HG03378 (cell line): ENCODE measurements around the gene RAP2C.
"Not testable (repeated sequence)": the region's sequence is repeated elsewhere in the genome, so short reads cannot be mapped to it uniquely, and the experiment has no call there.

Experiments used
- ATAC-seq: cut with Tn5 transposase; IDR thresholded peaks from one replicate; pipeline ENCODE4 v1.9.1; 2021; ENCODE audit warnings: mild to moderate bottlenecking, moderate library complexity; ENCODE audit not compliant: unreplicated experiment

RAP2C gene

DNA sequence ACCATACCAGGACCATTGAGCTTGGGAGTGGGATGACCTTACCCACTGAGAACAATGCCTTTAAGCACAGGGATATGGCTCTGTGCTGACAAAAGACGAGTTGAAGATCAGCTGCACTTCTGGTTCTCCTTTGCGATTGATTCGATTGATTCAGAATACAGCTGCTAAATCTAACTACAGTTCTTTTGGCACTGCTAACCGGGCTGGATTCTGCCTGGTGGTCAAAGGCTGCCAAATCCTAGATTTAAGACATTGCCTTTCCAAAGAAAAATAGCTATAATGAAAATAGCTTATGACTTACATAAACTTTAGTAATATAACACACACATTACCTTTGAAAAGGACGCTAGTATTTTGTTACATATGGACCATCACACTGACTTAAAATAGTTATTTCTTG lies 18.3 kb downstream of the RAP2C start:
- ATAC-seq, result no peak

DNA sequence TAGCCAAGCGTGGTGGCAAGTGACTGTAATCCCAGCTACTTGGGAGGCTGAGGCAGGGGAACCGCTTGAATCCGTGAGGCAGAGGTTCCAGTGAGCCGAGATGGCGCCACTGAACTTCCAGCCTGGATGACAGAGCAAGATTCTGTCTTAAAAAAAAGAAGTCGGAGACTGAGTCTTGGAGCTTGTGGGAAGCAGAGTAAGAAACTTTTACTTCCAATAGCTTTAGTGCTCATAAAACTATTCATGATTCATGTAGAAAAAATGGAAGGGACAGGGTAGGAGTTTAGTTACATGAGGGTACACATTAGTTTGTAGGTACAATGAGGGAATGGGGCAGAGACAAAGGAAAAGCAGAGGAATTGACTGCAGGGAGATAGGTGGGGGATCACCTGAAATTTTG lies 19.3 kb downstream of the RAP2C start:
- ATAC-seq, result no peak

DNA sequence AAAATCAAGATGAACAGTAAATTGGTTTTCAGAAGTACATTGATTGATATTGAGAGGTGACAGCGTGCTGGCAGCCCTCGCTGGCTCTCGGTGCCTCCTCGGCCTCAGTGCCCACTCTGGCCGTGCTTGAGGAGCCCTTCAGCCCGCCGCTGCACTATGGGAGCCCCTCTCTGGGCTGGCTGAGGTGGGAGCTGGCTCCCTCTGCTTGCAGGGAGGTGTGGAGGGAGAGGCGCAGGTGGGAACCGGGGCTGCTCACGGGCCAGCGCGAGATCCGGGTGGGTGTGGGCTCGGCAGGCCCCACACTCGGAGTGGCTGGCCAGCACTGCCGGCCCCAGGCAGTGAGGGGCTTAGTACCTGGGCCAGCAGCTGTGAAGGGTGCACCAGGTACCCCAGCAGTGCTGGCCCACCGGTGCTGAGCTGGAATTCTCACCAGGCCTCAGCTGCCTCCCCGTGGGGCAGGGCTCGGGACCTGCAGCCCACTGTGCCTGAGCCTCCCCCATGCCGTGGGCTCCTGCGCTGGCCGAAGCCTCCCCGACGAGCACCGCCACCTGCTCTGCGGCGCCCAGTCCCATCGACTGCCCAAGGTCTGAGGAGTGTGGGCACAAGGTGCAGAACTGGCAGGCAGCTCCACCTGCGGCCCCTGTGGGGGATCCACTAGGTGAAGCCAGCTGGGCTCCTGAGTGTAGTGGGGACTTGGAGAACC lies 25.2 kb downstream of the RAP2C start:
- ATAC-seq, result no peak

DNA sequence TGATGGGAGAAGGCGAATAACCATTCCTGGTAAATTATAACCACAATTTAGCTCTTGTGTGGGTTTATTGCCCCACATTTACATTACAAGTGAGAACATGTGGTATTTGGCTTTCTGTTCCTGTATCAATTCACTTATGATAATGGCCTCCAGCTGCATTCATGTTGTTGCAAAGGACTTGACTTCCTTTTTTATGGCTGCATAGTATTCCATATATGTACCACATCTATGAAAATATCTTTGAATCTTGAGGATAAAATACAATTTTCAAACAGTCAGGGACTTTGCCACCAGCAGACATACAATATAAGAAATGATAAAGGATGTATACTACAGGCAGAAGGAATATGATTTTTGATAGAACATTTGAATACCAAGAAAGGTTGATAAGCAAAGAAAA lies 27.3 kb downstream of the RAP2C start:
- ATAC-seq, result no peak

DNA sequence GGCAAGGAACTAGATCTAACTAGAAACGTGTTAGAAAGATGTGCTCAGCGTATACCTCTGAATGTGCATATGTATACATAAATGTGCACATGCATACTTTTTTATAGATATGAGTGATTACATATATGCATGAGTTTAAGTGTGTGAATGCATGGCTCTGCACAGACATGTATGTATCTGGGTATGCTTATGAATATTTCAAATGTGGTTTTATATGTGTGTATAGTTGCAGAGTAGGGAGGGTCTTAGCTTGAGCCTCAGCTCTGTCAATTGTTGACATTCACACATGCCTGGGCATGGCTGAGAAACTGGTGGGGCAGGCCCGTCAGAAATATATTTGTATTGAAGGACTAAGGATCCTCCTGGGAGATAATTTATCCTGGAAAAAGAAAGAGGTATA lies 31.1 kb downstream of the RAP2C start:
- no peak for ATAC-seq

DNA sequence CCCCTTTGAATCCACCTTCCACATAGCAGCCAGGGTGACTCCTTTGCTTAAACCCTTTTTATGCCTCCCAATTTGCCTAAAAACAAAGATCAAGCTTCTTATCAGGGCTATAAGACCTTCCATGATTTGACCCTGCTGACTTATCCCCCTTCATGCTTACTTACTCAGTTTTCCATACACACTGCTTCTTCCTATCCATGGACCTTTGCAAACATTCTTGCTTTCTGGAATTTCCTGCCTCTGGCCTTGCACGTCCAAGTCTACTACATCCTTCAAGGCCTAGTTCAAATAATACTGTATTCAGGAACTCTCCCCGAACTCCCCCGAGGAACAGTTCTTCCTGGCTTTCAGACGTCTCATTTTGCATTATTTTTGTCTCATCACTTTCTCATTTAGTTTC lies 31.8 kb downstream of the RAP2C start:
- no peak for ATAC-seq

DNA sequence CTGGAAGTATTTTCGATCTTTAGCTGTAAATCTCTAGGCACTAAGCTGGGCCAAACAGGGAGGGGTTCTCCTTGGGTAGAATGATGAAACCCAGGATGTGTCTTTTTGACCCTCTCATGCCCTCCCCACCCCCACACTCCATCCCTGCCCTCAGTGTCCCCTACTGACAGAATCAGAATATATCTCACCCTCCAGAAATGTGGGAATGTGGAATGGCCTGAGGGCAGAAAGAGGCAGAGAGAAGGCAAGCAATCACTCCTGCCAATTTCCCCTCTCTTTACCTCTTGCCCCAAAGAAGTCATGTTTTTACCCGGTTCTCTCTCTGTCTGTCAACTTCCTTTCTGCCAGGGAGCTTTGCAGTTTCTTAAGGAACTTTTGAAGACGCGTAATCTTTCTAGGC lies 34.4 kb downstream of the RAP2C start:
- no peak for ATAC-seq

DNA sequence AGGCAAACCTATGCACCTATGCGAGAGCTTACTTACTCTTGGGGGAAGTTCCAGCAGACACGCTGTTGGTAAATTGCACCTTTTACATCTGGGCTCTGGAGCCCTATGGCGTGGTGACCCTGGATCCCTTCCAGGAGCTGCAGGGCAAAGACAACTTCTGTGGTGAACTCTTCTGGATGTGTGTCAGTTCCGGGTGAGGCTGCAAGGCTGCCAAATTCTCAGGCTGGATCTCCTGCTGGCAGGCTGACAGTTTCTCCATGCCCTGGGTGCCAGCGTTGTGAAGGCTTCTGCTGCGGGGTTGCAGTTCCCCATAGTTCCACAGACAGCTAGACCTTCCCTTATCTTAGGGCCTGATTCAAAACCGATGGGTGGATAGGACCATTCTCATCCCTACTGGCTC lies 37.9 kb downstream of the RAP2C start:
- ATAC-seq, result no peak

DNA sequence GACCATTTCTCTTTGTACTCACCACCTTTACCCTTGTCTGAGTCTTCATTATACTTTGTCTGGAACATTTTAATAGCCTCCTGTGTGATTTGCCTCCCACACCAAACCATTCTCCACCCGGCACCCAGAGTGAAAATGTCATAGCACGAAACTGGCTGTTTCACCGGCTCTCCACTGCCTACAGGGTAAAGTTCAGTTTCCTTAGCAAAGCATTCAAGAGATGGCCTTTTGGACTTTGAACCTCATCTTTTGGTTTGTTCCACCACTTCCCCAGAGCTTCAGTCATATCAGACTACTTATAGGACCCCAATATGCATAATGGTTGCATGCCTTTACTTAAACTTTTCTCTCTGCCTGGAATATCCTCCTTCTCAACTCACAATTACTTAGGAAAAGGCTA lies 38.3 kb downstream of the RAP2C start:
- no peak for ATAC-seq

DNA sequence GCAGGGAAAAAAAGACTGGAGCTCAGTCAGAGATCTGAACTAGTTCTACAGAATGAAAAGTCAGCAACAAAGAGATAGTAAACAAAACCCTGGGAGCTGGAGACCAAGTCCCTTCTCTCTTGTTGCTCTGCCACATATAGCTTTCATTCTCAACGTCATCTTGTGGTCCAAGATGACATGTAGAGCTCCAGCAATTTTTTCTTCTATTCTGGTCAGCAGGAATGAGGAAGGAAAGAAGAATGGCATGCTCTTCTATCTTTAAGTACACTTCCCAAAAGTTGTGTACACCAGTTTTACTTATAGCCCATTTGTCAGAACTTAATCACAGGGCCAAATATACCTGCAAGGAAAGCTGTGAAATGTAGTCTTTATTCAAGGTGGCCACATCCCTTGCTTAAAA lies 45.6 kb downstream of the RAP2C start:
- ATAC-seq, result no peak

DNA sequence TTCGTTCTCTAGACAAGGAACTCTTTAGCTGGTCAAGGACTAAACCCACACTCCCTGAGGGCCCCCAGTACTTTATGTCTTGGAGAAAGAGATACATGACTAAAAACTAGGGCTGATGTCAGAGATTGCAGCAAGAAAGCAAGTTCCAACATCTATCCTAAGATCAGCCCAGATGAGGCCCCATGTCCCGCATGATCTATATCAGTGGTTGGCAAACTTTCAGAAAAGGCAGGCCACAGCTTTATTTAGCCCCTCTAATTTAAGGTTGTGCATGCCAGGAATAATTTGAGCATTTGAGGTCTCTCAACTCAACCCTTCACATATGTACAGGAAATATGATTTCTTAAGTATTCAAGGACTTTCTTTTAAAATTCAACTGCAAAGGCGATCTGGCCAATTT lies 47.4 kb downstream of the RAP2C start:
- ATAC-seq, result no peak

DNA sequence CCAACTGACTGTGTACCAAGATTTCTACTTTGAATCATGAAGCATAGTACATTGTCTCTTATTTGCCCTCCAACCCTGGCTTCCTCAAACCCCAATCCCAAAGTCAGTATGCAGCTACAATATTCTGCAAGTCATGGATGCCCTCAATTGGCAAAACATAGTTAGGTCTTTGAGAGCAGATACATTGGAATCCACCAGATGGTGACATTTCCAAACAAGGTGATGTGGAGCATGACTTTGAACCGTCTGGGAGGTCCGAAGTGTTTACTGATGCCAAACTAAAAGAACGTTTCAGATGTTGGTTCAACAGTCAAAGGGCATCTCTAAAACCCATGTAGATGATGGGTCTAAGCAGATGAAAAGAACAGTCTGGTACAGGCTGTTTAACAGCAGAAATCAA lies 47.8 kb downstream of the RAP2C start:
- no peak for ATAC-seq

DNA sequence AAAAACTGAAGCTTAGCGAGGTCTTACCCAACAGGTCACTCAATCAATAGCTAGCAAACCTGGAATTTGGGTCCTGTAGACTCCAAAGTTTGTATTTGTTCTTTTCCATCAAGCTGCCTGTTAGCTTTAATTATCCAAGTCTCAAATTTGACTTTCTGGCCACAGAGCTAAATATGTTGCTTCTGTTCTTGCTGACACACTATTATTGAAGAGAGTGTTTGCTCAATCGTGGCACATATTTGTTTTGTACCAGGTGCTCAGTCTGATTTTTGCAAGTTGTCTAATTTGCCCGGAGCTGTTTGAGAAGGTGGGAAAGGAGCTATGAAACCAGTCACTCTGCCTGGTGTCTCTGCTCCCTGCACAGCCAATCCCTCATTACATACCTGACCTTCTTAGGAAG lies 49.7 kb downstream of the RAP2C start:
- ATAC-seq, result no peak

DNA sequence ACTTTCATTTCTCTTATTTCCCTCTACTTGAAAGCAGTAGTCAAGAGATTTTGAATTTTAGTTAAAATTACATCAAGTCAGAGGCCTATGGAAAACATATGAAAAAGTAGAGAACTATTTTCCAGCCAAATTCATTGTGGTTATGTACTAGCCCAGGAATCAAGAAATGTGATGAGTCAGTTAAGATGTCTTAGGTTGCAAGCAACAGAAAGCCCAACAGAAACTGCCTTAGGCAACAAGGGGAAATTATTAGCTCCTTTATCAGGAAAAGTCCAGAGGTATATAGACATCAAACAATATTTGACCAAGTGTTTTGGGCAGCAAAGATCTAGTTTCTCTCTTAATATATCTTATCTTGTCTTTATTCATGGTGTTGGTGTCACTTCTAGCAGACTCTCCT lies 53.6 kb downstream of the RAP2C start:
- no peak for ATAC-seq

DNA sequence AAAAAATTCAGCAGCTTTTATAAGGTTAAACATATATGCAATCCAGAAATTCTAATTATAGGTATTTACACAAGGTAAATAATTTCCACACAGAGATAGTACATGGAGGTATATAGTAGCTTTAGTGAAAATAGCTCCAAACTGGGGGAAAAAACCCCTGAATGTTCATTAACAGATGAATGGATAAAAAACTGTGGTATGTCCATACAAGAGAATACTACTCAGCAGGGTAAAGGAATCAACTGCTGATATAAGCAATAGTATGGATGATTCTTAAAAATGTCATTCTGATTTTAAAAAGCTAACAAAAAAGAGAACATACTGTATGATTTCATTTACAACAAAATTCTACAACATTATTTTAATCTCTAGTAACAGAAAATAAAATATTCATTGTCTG lies 54.2 kb downstream of the RAP2C start:
- ATAC-seq, result no peak

DNA sequence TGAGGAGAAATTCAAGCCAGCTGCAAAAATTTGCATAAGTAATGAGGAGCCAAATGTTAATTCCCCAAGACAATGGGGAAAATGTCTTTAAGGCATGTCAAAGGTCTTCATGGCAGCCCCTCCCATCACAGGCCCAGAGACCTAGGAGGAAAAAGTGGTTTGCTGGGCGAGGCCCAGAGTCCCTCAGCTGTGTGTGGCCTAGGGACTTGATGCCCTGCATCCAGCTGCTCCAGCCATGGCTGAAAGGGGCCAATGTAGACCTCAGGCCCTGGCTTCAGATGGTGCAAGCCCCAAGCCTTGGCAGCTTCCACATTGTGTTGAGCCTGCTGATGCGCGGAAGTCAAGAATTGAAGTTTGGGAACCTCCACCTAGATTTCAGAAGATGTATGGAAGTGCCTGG lies 56.2 kb downstream of the RAP2C start:
- not testable (repeated sequence) for ATAC-seq

DNA sequence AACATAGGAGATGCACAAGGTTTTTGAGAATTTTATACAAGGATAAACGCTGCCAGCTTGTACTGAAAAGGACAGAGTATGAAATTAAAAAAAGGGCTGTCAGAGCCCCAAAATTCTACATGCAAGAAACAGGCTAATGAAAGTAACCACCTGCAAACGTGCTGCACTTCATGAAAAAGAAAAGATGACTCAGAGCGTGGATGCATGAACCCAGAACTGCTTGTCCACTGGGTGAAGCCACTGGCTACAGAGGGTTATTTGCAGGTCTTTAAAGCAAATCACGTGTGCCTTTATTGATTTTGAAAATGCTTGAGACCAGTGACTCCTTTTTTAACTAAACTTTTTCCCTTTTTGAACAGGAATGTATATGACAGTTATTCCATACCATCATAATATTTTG lies 66.1 kb downstream of the RAP2C start:
- ATAC-seq, result no peak
